NCI-H1436 treated with DMSO at 0.1 percent for 48 hours (cell line): ENCODE data around the gene HAVCR1.
"Not testable (repeated sequence)": the region's sequence is repeated elsewhere in the genome, so short reads cannot be mapped to it uniquely, and the experiment has no call there.

ENCODE experiments used
- DNase-seq: peaks from one replicate; lab custom pipeline; 2025; lab: John Stamatoyannopoulos, UW

HAVCR1 gene

DNA sequence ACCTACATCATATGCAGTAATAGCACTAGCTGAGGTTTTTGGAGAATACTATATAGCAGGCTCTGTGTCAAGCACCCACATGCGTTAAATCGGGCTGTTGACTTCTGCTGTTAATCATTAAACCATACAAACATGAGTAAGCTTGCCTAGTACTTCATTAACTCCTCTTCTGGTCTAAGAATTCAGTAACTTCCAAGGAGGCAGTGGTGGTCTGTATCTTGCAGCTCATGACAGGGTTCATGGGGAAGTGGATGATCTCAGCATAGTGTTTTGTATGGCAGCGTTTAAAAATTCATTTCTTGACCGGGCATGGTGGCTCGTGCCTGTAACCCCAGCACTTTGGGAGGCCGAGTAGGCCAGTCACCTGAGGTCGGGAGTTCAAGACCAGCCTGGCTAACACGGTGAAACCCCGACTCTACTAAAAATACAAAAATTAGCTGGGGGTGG is at the start of gene HAVCR1:
HAVCR1 (minus strand) TSS at position 24 of the 447 bp plus-strand sequence. CDS start 1,173 bp downstream, outside the sequence.
- DNase-seq, result no peak

- no peak for DNase-seq
Observed at GRCh38 chr5:157107508-157107907, 48.6 kb upstream of the HAVCR1 start.

GRCh38 chr5:157106630-157107461 is 47.9 kb upstream of the HAVCR1 start:
- DNase-seq, result no peak

DNA sequence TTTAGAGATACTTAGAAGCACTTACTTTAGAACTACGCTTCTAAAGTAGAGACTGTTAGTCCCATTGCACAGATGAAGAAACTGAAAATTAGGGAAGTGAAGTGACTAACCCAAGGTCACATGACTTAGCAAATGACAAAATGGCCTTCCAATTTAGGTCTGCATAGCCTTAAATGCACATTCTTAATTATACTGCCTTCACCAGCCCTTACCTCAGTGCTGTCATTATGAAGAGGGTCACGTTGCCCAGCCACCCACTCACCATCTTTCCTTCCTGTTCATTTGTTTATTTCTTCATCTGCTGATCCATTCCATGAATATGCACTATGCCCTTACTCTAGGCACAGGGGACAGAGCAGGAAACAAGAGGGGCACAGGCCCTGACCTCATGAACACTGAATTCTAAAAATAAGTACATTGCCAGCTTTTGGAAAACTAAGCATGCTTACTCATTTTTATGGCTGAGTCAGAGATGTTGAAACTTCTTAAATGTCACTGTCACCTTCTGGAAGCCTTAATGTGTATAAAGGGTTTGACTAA is 41.3 kb upstream of the HAVCR1 start:
- DNase-seq, result no peak

DNA sequence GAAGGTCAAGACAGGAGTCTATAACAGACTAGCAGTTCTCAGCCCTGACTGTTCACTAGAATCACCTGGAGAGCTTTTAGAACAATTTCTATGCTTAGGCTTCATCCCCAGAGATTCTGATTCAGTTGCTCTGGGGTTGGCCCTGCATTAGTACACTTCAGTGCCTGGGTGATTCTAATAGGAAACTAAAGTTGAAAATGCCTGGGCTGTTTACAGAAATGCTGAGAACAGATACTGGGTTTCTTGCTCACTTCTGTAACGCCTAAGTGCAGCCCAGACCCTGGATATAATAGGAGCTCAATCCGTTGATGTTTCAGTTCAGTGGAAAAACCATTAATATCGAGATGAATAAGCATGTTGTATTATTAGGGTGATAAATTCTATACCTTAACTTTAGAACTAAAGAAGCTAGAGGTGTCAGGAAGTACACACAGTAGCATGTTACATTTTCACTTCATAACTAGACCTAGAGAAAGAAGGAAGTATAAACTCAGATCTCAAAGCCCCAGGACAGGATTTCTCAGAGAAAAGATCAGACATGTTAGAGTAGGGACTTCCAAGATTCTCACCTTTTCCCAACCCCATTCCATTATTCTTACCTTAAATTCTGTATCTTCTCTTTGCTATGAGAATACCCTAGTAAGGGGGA is 29.6 kb upstream of the HAVCR1 start:
- no peak for DNase-seq

- DNase-seq, result no peak
Observed at GRCh38 chr5:157086751-157087359, 27.9 kb upstream of the HAVCR1 start.

- no peak for DNase-seq
Observed at GRCh38 chr5:157085930-157086329, 27.0 kb upstream of the HAVCR1 start.

DNA sequence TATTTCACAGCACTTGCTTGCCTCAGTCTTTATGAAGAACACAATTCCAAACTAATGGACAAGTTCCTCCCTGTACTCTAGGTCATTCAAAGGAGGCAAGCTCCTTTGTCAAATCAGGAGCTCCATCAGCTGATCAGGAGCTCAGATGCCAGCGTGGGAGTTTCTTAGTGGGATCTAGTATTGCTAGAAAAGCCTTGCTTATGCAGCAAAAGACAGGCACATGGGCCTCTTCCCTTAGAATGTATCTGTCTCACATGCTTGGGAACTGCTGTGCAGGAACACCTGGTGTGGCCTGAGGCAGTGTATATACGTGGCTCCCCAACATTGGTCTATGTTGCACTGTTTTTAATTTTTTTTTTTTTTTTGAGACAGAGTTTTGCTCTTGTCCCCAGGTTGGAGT is 21.4 kb upstream of the HAVCR1 start:
- no peak for DNase-seq

DNA sequence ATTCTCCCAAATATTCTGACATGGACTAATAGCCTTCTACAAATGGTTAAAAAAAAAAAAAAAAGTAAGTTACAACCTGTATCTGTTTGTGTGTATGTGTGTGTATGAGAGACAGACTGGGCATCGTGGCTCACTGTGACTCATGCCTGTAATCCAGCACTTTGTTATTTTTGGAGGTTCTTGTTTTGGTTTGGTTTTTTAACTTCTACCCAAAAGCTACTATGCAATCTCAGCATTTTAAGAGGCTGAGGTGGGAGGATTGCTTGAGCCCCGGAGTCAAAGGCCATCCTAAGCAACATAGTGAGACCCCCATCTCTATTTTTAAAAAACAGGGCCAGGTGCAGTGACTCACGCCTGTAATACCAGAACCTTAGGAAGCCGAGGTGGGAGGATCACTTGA is 17.6 kb upstream of the HAVCR1 start:
- no peak for DNase-seq

DNA sequence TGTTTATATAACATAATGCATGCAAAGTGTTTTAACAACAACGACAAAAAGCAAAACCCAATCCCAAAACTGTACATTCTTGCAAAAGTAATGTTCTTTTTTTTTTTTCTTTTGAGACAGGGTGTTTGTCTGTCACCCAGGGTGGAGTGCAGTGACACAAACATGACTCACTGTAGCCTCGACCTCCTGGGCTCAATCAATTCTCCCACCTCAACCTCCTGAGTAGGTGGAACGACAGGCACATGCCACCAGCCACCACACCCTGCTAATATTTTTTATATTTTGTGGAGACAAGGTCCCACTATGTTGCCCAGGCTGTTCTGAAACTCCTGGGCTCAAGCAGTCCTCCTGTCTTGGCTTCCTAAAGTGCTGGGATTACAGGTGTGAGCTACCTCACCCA is 13.6 kb upstream of the HAVCR1 start:
- no peak for DNase-seq

DNA sequence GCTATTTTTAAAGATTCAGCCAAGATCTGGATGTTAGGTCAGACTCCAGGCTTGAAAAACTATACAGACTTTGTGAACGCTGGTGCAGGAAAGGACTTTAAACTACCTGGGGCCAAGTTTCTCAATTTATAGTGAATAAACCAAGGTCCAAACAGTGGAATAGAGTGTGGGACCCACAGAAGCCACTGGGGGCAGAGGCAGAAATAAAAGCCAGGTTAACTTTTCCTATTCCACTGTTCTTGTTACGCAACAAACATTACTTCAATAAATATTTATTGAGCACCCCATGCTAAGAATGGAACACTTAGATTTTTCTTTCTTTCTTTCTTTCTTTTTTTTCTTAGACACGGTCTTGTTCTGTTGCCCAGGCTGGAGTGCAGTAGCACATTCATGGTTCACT is 11.0 kb upstream of the HAVCR1 start:
- DNase-seq, result no peak

DNA sequence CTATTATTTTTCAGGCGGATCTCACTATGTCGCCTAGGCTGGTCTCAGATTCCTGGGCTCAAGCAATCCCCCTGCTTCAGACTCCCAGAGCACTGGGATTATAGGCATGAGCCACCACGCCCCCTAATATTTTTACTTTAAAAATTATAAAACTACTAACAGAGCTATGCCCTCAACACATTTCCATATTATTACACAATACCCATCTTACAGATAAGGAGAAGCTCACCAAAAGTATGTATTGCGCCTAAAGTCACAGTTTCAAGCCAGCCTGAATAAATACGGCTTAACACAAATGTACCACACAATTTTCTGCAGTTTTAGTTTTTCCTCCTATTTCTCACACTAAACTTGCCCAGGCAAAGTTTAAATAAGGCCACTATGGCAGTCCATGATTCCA is 9.9 kb upstream of the HAVCR1 start:
- DNase-seq, result no peak

DNA sequence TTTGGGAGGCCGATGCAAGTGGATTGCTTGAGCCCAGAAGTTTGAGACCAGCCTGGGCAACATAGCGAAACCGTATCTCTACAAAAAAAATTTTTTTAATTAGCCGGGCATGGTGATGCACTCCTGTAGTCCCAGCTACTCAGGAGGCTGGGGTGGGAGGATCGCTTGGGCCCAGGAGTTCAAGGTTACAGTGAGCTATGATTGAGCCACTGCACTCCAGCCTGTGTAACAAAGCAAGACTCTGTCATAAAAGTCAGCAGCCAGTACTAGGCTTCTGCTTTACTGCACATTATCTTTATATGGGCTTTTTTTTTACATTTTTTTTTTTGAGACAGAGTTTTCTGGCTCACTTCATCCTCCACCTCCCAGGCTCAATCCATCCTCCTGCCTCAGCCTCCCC is 9.4 kb upstream of the HAVCR1 start:
- DNase-seq, result no peak

GRCh38 chr5:157067005-157067404 is 8.1 kb upstream of the HAVCR1 start:
- DNase-seq, result no peak

GRCh38 chr5:157066080-157066479 is 7.2 kb upstream of the HAVCR1 start:
- DNase-seq, result no peak

DNA sequence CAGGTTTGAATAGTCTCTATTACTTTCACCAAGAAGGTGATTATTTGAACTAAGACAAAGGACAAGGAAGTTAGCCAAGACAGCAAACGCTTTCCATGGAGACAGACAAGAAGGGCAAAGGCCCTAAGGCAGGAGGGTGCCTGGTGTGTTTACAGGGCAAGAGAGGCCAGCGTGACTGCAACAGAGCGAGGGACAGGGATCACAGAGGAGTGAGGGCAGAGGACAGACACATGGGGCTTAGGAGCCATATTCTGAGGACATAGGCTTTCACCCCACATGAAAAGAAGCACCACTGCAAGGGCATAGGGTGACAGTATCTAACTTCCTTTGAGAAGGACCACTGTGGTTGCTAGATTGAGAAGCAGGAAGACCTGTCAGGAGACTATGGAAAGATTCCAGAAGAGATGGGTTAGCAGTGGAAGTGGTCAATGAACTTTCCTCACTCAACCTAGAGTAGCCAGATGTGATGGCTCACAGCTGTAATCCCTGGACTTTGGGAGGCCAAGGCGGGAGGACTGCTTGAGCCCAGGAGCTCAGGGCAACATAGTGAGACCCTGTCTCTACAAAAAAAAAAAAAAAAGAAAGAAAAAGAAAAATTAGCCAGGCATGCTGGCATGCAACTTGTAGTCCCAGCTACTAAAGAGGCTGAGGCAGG is 5.0 kb upstream of the HAVCR1 start:
- DNase-seq, result no peak

GRCh38 chr5:157059891-157060290 is 975 bp upstream of the HAVCR1 start:
- no peak for DNase-seq

- no peak for DNase-seq
Observed at GRCh38 chr5:157057459-157058370, 1.2 kb downstream of the HAVCR1 start.

DNA sequence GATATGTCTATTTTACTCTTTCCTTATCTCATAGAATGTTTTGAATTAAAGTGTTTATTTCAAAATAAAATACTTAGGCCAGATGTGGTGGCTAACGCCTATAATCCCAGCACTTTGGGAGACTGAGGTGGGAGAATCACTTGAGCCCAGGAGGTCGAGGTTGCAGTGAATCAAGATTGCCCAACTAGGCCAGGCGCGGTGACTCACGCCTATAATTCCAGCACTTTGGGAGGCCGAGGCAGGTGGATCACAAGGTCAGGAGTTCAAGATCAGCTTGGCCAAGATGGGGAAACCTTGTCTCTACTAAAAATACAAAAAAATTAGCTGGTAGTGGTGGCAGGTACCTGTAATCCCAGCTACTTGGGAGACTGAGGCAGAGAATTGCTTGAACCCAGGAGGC is 2.1 kb downstream of the HAVCR1 start:
- not testable (repeated sequence) for DNase-seq

GRCh38 chr5:157051604-157052245 is 7.2 kb downstream of the HAVCR1 start:
- no peak for DNase-seq

DNA sequence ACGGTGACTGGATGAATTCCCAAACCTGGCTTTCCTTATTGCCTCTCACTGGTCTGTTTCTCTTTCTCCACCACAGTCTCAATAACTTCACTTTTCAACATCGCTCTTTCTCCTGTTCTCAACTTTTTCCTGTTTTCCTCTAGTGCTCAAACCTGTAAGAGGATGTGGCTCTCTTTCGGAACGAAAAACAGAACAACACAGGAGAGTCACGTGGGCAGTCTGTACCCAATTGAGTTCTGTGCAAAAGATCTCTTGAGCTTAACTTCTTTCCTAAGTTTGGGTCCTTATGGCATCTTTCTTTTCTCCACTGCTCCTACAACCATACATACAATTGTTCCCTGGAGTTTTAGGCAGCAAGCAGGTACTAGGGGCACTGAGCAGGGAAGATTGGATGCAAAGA is 8.9 kb downstream of the HAVCR1 start:
- DNase-seq, result no peak
